Retinal pigment epithelial cell (primary cell): ENCODE results near the gene SPAM1.
A peak's percentile ranks its signal among the peaks of the same experiment; 100 is the strongest.
"Not testable (repeated sequence)": the region's sequence is repeated elsewhere in the genome, so short reads cannot be mapped to it uniquely, and the experiment has no call there.

Experiments
- DNase-seq: peaks from one replicate; pipeline ENCODE4 v3.0.0-alpha.2; 2010; ENCODE audit warnings: low read depth
- H3K4me3 ChIP-seq: 2 replicates; pipeline ENCODE4 v1.5.1; 2011; ENCODE audit warnings: mild to moderate bottlenecking, low read length, control low read depth, moderate library complexity
- TF ChIP-seq, protein P1 (sequence below): conservative IDR thresholded peaks from 2 replicates; pipeline ENCODE4 v1.5.1; 2011; ENCODE audit warnings: low read depth, low read length, control low read depth, inconsistent platforms

Gene SPAM1, protein sequence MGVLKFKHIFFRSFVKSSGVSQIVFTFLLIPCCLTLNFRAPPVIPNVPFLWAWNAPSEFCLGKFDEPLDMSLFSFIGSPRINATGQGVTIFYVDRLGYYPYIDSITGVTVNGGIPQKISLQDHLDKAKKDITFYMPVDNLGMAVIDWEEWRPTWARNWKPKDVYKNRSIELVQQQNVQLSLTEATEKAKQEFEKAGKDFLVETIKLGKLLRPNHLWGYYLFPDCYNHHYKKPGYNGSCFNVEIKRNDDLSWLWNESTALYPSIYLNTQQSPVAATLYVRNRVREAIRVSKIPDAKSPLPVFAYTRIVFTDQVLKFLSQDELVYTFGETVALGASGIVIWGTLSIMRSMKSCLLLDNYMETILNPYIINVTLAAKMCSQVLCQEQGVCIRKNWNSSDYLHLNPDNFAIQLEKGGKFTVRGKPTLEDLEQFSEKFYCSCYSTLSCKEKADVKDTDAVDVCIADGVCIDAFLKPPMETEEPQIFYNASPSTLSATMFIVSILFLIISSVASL

DNA sequence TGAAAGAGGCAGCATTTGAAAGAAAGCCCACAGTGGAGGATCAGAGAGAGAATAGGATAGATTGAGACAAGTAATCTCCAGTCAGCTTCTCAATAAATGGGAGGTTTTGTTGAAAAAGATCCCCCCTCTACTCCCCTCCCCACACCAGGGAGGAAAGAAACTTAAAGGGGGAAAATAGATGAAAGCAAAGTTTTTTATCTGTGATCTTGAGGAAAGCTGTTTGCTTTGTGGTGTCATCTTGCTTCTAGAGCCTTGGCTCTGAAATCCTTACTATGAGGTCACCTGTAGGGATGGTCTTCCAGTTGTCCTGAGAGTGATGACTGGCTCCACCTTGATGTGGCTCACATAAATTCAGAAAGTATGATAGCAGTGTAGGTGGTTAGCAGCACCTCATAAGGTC, at the start of gene SPAM1:
Gene SPAM1 (plus strand): TSS at position 301 of the 400 bp plus-strand sequence. CDS start 28,330 bp downstream, outside the sequence.
- TF ChIP-seq, protein P1, sequence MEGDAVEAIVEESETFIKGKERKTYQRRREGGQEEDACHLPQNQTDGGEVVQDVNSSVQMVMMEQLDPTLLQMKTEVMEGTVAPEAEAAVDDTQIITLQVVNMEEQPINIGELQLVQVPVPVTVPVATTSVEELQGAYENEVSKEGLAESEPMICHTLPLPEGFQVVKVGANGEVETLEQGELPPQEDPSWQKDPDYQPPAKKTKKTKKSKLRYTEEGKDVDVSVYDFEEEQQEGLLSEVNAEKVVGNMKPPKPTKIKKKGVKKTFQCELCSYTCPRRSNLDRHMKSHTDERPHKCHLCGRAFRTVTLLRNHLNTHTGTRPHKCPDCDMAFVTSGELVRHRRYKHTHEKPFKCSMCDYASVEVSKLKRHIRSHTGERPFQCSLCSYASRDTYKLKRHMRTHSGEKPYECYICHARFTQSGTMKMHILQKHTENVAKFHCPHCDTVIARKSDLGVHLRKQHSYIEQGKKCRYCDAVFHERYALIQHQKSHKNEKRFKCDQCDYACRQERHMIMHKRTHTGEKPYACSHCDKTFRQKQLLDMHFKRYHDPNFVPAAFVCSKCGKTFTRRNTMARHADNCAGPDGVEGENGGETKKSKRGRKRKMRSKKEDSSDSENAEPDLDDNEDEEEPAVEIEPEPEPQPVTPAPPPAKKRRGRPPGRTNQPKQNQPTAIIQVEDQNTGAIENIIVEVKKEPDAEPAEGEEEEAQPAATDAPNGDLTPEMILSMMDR = no peak
- H3K4me3 ChIP-seq = no peak within 1 kb of the TSS
- DNase-seq = no peak

DNA sequence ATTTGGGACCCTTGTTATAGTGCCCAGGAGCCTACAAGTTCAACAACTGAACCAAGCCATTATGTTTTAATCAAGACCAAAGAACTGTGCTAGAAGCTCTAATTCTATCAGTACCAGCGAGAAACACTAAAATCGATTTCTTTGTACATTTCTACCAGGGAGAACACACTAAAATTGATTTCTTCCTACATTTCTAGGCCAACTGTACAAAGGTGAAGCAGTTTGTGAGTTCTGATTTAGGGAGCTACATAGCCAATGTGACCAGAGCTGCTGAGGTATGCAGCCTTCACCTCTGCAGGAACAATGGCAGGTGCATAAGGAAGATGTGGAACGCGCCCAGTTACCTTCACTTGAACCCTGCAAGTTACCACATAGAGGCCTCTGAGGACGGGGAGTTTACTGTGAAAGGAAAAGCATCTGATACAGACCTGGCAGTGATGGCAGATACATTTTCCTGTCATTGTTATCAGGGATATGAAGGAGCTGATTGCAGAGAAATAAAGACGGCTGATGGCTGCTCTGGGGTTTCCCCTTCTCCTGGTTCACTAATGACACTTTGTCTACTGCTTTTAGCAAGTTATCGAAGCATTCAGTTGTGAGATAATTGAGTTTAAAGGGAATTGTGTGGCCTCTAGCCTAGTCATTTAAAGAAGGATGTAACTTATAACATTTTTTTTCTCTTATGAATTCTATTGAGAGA, 48.3 kb upstream of the SPAM1 start:
- TF ChIP-seq, protein P1 = no peak
- H3K4me3 ChIP-seq = no peak overlapping the region
- DNase-seq = no peak

DNA sequence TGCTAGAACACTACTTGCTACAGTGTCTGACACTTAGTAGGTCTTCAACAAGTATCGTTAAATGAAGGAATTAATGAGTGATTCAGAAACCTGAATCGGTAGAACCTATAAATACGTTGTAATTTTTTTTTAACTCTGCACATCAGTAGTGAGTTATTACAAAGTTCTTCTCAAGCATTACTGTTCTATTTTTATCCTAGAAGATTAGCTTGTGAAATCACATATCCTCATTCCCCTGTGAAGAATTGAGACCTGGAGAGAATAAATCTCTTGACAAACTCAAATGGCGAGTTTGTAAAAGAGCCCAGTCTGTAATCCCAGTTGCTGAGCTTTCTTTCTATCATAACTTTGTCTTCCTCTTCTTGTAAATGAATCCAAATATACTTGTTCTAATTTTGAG, 45.4 kb upstream of the SPAM1 start:
- DNase-seq = peak; percentile 31
- no peak overlapping the region for H3K4me3 ChIP-seq
- TF ChIP-seq, protein P1 = no peak

DNA sequence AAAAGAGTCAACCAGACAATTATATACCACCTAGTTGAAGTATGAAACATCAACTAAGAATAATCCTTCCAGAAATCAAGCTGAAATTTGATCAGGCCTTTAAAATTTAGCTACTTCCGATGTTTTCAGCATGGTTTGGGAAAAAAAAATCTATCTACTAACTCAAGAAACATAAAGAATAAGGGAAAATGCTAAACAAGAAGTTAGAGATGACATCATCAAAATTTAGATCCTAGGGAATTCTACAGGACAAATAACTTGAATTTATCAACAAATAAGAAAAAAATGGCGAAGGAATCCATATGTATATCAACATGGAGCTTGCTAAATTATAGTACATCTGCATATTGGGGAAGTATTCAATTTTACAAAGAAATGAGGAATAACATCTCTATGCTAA, 43.7 kb upstream of the SPAM1 start:
- TF ChIP-seq, protein P1 = no peak
- H3K4me3 ChIP-seq = no peak overlapping the region

DNA sequence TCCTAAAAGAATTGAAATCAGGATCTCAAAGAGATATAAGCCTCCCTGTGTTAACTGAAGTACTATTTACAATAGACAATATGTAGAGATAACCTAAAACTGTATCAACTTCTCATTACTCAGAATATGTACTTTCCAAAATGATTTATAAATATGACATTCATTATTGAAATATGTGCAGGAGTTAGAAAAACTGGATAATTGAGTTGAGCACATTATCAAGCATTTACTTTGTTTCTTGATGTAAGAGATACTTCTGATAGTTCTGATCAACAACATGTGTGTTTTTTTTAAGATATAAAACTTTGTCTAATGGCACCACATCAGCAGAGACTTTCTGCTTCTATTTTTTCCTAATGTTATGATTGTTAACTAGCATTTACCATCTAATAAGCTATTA, 41.9 kb upstream of the SPAM1 start:
- TF ChIP-seq, protein P1 = no peak
- no peak for DNase-seq
- no peak overlapping the region for H3K4me3 ChIP-seq

More for the DNA sequence above, 43.7 kb upstream of the SPAM1 start:
- DNase-seq = no peak

DNA sequence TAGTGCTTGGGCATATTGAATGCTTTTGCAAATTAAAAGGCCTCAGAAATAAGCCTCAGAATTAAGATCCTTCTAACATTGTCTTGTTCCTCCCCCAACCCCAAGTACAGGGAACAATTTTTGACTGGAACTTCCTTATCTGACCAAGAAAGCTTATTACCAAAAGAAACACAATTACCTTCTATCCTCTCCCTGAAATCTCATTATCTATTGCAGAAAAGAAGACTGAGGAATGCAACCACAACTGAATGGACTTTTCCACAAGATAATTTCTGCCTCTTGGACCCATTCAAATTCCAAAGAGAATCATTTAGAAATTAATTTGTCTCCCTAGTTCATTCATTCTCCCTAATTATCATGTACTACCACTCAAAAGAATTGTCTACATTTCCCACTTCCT, 36.8 kb upstream of the SPAM1 start:
- H3K4me3 ChIP-seq = no peak overlapping the region
- no peak for DNase-seq
- TF ChIP-seq, protein P1 = no peak

DNA sequence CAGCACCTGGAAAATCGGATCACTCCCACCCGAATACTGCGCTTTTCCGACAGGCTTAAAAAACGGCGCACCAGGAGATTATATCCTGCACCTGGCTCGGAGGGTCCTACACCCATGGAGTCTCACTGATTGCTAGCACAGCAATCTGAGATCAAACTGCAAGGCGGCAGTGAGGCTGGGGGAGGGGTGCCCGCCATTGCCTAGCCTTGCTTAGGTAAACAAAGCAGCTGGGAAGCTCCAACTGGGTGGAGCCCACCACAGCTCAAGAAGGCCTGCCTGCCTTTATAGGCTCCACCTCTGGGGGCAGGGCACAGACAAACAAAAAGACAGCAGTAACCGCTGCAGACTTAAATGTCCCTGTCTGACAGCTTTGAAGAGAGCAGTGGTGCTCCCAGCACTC, 30.3 kb upstream of the SPAM1 start:
- DNase-seq, H3K4me3 ChIP-seq: not testable (repeated sequence)
